Activated T-helper 1 cell treated with Interleukin-2 at 50 U/mL for 16 hours (primary cell): ENCODE data around the gene FANCC.

Experiments used
- DNase-seq: peaks from one replicate; pipeline ENCODE4 v3.0.0-alpha.2; 2020; ENCODE audit warnings: low read depth

The FANCC gene

GRCh38 chr9:95100071-95100627, 217.4 kb downstream of the FANCC start:
- no peak for DNase-seq

DNA sequence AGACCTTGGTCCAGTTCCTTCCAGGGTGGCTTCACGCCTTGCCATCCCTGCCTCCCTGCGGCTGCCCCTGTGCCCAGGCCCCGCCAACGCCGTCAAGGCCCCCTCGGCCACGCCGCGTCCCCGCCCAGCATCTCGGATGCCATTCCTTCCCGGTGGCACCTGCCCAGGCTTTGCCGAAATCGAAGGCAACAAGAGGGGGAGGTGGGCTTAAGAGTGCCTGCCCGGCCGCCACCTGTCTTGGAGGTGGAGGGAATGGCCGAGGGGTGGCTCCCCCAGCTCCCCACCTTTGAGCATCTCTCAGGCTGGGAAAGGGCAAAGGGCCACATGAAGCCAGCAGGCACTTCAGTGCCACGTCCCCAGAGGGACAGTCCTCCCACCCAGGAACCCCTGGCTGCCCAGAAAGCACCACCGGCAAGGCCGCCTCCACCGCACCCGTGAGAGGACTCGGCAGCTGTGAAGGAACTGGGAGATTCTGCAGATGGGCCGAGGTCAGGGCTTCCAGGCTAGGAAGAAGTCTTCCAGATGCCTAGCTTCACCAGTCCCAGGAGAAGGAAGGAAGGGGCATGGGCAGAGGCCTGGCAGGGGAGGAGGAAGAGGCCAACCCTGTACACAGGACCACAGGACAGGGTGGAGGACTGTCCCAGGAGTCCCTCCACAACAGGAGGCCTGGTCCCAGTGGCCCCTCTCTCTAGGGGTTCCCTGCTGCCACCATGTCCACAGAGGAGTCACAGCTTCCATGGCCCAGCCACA, 218.0 kb downstream of the FANCC start:
- DNase-seq: no peak

- no peak for DNase-seq
These were observed 219.1 kb downstream of the FANCC start for GRCh38 chr9:95098391-95098921.

DNA sequence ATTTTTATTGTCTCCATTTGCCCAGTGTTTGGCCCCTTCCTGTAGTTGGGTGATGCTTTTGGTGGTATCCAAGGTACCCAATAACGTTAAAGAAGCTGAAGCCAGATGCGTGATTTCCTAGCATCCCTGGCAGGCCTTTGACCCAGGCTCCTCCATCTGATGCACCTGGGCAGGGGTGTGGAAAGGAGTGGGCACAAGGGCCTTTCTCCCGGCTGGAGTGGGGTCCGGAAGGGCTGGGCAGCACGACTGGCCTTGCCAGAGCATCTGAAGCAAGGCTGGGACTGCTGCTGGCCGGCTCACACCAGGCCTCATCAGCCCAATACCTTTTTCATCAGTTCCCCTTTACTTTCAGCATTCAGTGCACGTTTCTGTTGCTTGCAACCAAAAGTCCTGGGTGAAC, 220.2 kb downstream of the FANCC start:
- DNase-seq: no peak

DNA sequence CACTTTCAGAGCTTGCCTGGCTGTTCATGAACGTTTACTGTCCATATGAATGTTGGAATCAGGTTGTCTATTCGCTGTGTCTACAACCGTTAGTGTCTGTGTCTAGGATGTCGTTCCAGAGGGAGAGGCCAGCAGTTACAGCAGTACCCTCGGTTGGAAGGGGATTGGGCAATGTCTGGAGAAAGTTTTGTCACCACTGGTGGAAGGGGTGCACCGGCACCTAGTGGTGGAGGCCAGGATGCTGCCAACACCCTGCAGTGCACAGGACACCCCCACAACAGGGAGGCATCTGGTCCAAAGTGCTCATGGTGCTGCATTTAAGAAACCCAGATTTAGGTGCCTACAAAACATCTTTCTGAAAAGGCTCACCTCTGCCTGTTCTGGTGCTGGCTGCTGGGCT, 220.7 kb downstream of the FANCC start:
- no peak for DNase-seq

DNA sequence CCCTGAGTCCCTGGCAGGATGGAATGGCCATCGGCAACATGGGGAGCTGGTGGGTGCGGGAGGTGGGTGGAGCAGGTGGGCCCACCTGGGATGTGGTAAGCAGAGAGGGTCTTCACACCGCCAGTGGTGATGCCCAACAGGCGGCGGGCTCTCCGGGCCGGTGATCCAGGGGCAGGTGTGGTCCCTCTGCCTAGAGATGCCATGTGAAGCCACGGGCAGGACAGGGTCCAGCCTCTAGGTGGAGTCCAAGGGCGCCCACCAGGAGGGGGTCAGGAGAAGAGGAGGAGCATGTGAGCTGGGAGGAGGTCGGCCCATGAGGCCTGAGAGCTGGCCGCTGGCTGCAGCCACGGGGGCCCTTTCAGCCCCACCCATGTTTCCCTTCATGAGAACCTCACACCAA, 221.1 kb downstream of the FANCC start:
- DNase-seq: no peak

GRCh38 chr9:95095641-95096355, 221.7 kb downstream of the FANCC start:
- DNase-seq: no peak

GRCh38 chr9:95094002-95094401, 223.5 kb downstream of the FANCC start:
- no peak for DNase-seq

- no peak for DNase-seq
These were observed 223.9 kb downstream of the FANCC start for GRCh38 chr9:95093586-95093985.

GRCh38 chr9:95092262-95093072, 225.0 kb downstream of the FANCC start:
- DNase-seq: no peak

DNA sequence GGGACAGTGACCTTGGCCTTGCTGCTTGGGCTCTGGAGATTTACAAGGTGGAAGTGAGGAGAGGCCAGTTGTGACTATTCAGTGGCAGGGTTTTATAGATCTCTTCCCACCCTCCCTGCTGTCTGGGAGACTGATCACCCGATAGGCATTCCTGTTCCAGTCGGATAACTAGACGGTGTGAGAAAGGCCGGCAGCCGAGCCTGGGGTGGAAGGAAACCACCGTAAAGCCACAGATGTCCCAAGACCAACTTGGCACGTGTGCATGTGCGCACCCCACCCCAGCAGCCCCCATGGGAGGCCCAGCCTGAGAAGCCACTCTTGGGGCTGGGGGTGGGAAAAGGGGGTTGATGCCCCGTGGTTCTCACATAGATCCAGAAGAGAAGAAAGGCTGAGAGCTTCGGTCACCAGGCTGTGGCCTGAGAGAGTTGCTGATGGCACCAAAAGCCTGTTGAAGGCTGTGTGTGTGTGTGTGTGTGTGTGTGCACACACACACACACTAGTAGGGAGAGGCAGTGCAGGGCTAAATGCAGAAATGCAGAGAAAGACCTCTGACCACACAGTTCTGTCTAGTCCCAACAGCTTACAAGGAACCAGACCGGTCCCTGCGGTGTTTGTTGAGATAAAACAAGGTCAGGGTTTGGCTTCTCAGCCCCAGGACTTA, 225.8 kb downstream of the FANCC start:
- DNase-seq: no peak

DNA sequence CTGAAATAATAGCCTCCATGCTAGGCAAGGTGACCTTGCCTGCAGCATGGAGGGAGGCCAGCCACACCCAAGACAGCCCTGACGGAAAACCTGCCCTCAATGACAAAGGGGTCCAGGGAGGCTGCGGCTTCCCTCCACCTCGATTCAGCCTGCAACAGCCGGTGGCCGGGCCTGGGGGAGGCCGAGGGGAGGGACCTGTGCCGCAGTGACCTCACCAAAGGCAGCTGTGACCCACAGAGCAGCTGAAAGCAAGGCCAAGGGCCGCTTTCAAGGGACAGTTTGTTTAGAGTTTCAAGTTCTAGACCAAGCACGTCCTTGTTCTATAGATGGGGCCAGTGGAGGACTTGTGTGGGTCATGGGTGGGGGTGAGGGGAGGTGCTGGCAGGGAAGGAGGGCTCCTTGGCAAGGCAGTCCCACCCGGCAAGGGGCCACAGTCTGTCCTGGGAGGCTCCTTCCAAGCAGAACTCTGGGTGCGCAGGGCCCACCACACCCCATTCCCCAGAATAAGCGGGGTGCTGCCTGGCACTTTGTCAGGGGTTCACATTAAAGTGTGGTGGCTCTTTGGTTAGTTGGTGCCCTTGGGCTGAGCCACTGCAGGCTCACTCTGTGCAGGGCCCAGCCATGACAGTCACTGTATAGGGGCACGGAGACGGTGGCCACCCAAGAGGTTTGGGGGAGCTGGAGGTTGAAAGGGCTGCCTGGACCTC, 226.5 kb downstream of the FANCC start:
- no peak for DNase-seq

DNA sequence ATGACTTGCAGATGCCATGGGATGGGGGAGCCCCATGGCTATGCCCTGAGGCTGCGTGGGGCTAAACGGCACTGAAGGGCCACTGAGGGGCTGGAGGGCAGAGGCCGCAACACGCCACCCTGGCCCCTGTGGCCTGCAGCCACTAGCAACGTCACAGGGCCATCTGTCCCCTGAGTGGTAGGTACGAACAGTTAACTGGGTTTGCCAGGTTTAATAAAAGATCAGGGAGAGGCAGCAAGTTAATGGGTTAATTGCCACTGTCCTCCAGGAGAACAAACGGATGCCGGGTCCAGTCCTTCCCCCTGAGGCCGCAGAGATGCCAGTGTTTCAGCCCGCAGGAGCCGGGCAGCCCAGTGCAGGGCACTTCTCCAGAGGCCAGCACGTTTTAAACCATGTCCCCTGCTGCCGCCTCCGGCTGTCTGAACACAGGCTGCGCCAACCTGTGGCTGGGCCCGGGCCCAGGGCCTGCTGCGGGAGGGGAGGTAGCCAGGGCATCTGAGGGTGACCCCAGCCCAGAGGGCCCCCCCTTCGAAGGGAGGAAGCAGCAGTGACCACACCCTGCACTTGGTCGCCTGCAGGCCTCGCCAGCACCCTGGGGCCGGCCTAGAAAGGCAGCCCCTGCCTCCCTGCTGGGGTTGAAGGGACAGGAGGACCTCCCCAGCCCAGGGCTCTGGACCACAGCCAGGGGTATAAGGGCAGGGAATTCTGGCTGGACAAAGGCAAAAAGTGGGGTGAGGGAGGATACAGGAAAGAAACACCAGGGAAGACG, 227.3 kb downstream of the FANCC start:
- no peak for DNase-seq

DNA sequence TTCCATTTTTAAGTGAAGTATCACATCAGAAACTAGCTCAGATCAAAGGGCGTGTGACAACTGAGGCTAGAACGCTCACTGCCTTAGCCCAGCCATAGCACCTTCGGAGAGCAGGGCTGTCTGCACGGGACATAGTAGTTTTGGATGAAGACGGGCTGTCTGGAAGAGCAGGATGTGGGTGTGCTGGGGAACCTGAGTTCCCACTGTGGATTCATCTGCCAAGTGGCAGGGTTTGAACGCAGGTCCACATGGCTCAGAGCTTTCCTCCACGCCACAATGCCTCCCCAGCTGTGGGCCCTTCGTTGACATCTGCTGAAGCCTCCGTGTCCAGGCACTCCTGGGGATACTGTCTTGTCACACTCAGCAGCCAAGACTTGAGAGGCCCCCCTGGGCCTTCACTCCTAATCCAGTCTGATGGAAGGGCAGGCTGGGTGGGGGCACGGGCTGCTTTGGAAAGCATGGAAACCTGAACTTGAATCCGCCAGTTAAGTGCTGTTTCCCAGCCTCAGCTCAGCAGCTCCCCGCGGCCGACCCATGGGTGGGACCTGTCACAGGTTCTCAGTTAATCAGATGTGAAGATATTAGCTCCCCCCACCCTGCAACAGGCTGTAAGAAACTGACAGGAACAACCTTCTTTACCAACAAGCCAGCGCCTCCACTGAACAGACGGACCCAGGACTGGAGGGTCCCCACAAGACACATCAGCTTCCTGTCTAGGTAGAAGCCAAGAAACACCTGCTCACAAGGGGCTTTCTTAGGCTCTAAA, 228.1 kb downstream of the FANCC start:
- DNase-seq: no peak

DNA sequence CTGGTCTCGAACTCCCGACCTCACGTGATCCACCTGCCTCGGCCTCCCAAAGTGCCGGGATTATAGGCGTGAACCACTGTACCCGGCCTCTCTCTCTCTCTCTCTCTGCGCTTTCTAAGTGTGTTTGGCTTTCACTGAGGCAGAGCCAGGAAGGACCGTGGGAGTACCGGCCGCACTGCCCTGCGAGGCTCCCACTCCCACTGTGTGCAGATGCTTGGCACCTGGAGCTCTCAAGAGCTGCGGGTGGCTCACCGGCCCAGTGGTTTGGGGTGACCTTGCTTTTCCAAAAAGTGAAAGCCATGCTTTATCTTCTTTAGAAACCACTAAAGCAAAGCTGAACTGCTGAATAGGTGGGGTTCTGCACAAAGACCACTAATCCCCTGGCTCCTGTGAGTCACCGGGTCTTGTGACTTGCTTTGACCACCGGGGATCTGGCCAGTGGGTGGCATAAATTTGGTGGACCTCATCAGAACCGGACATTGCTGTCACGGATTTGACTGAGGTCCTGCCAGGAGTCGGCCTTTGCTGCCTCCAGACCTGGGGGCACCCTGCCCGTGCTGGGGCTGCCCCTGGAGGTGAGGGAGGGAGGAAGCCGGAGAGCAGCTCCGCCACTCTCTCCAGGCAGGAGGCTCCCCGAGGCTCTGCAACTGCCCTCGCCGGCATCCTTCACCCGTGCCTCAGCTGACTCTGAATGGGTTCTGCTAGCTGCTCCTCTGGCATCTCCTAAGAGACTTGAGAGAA, 228.9 kb downstream of the FANCC start:
- no peak for DNase-seq

DNA sequence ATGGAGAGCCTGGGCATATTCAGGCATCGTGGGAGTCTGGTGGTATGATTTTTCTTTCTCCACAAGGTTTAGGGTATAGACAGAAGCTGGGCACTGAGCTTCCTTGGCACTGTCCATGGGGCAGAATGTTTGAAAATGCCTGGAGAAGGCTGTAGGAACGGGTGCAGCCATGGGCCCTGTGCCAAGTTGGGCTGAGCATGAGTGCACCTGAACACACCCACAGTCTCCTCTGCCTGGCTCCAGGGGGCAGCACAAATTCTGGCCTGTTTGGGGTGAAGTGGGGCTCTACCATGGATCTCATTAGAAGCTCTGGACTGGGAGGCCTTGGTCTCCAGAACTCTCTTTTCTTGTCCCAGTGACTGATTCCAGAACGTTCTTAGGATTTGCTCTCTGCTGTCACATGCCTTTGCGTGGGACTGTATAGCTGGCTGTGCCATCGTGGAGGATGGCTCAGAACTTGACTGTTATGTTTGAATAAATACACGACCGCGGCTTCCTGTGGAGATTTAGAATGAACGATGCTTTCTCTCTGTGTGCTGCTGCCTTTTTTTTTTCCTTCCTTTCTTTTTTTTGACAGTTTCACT, 229.8 kb downstream of the FANCC start:
- DNase-seq: no peak

DNA sequence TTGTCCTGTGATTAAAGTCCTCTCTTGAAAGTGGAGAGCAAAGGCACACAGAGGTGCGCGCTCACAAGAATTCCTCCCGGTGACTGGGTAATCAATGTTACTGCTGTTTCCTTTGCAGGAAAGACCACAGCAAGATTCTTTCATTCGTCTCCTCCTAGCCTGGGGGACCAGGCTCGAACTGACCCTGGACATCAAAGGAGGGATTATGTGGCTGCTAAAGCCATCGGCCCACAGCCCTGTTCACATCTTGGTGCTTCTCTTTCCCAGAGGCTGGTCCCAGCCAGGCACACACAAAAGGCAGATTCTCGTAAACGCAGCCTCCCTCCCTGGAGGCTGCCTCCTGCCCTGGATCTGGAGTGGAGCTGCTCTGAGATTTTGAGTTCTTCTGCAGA, 230.9 kb downstream of the FANCC start:
- no peak for DNase-seq

DNA sequence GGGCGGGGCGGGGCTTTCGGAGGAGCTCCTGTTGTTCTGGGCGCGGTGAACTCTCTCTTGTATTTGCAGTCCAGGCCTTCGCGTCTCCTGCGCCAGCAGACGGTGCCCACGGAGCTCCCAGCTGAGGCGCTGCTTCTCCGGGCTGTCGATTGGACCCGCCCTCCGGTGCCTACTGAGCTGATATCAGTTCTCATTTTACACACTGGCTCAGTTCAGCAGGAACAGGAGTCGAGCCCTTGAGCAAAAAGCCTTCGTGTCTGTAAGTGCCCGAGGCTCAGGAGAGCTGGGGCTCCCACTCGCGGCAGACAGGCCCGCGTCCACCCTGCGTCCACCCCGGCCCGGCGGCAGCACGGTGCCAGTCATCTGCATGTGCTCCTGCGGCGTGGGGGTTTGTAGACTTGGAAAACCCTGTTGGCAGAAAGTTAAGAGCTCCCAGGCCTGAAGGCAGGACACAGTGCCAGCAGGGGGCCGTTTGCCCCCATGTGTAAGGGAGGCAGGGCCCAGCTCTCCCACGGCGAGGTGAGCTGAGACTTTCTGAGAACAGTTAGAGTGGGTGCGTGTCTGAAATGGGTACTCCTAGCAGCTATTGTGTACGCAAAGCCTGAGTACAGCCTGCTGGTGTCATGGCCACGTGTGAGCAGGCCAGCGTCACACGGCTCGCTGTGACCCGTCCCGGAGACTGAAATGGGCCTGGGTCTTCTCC, 231.5 kb downstream of the FANCC start:
- DNase-seq: no peak
